Stimulated activated memory B cell treated with anti-CD40 and anti-IgM and Interleukin-4, amounts not matched to agents 10 μg/mL and 1 μg/mL and 100 μg/mL, for 72 hours (primary cell): ENCODE data around the gene CREB5.
"Not testable (repeated sequence)": the region's sequence is repeated elsewhere in the genome, so short reads cannot be mapped to it uniquely, and the experiment has no call there.

ENCODE experiments used
- ATAC-seq: fragments of 150-1000 bp; cut with Tn5 transposase; 2 replicates; pipeline ENCODE4 v1.10.0; 2021
- H3K27ac Mint-ChIP-seq: one replicate; pipeline ENCODE4 v1.8.0; 2022; ENCODE audit warnings: mild to moderate bottlenecking, mixed read lengths
- H3K27me3 Mint-ChIP-seq: one replicate; pipeline ENCODE4 v1.8.0; 2022; ENCODE audit warnings: mixed read lengths
- H3K36me3 Mint-ChIP-seq: one replicate; pipeline ENCODE4 v1.8.0; 2022; ENCODE audit warnings: mixed read lengths
- H3K4me1 Mint-ChIP-seq: one replicate; pipeline ENCODE4 v1.8.0; 2022; ENCODE audit warnings: mixed read lengths
- H3K4me3 Mint-ChIP-seq: one replicate; pipeline ENCODE4 v1.8.0; 2022; ENCODE audit warnings: mild to moderate bottlenecking, moderate library complexity, mixed read lengths
- H3K9me3 Mint-ChIP-seq: one replicate; pipeline ENCODE4 v1.8.0; 2022; ENCODE audit warnings: mixed read lengths

CREB5 gene

GRCh38 chr7:28778786-28779185, 366.5 kb downstream of the CREB5 start:
- Mint-ChIP-seq H3K27ac (no peak overlapping the region), H3K9me3 (no peaks in the 10 kb centered on the region), H3K27me3 (no peaks in the 10 kb centered on the region), H3K4me3 (no peak overlapping the region), H3K4me1 (peaks cover 18% of the 10 kb centered on the region), H3K36me3 (no peaks in the 10 kb centered on the region)
- no peak for ATAC-seq

- H3K4me1 Mint-ChIP-seq = peaks cover 18% of the 10 kb centered on the region
- no peaks in the 10 kb centered on the region for H3K36me3 Mint-ChIP-seq
- no peak overlapping the region for H3K4me3 Mint-ChIP-seq
- no peak for ATAC-seq
- H3K27me3 Mint-ChIP-seq = no peaks in the 10 kb centered on the region
- no peaks in the 10 kb centered on the region for H3K9me3 Mint-ChIP-seq
- H3K27ac Mint-ChIP-seq = no peak overlapping the region
These were observed 367.6 kb downstream of the CREB5 start for GRCh38 chr7:28779954-28780353.

DNA sequence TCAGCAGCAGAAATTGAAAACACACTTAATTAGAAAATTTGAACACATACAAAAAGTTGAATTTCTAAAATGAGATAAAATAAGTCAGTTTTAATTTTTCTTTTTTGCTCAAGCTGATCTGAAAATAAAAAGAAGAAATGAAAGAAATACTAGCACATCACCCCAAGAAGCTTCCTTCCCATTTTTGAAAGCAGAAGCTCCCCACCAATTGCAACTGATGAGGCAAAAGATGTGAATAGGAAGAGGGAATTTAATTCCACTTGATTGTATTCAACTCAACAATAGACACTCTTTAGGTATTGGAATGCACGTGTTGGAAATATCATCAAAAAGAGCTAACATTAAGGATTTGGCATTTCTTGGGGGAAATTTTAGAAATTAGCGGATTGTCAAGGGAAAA, 370.0 kb downstream of the CREB5 start:
- no peak overlapping the region for H3K27ac Mint-ChIP-seq
- H3K27me3 Mint-ChIP-seq = no peaks in the 10 kb centered on the region
- no peaks in the 10 kb centered on the region for H3K36me3 Mint-ChIP-seq
- no peaks in the 10 kb centered on the region for H3K9me3 Mint-ChIP-seq
- H3K4me1 Mint-ChIP-seq = peaks cover 25% of the 10 kb centered on the region
- no peak overlapping the region for H3K4me3 Mint-ChIP-seq
- no peak for ATAC-seq

DNA sequence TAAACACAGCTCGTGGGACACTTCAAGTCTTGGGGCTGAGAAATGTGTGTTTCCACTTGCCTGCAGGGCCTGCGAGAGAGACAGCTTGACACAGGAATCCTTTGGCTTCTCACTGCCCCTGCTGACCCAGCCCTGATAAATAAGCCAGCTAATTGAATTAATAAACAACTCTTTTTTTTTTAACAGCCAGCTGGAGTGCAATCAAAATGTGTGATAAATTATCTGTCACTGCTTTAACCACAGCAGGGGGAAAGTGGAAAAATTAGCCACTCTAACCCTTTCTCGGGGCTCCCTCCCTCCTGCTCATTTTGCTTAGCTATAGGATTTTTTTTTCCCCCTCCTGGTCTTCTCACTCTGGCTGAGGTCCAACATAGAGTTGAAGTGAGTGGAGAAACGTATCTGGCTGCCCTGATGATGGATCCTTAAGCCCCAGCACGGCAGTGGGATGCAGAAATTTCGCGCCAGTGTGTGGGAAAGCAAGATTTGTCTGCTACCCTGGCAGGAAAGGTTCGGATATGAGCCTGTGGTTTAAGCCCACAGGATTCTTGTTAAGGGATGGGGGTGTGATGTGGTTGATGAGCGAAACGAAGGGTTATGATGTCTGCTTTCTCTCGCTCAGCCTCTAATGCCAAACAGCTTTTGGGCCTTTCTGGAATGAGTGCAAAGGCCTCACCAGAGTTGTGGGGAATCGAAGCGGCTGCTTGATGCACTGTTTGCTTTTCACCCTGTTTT, 372.0 kb downstream of the CREB5 start:
- Mint-ChIP-seq H3K27ac (no peak overlapping the region), H3K9me3 (no peaks in the 10 kb centered on the region), H3K36me3 (no peaks in the 10 kb centered on the region), H3K27me3 (no peaks in the 10 kb centered on the region), H3K4me1 (peaks cover 29% of the 10 kb centered on the region), H3K4me3 (no peak overlapping the region)
- ATAC-seq = no peak

- Mint-ChIP-seq H3K9me3 (no peaks in the 10 kb centered on the region), H3K27ac (no peak overlapping the region), H3K36me3 (no peaks in the 10 kb centered on the region), H3K4me1 (peaks cover 29% of the 10 kb centered on the region), H3K4me3 (no peak overlapping the region), H3K27me3 (no peaks in the 10 kb centered on the region)
- ATAC-seq = no peak
These were observed 373.0 kb downstream of the CREB5 start for GRCh38 chr7:28785041-28785995.

- H3K27me3 Mint-ChIP-seq, H3K36me3 Mint-ChIP-seq, ATAC-seq, H3K27ac Mint-ChIP-seq, H3K4me3 Mint-ChIP-seq, H3K9me3 Mint-ChIP-seq: not testable (repeated sequence)
- H3K4me1 Mint-ChIP-seq = peaks cover 29% of the 10 kb centered on the region
These were observed 373.8 kb downstream of the CREB5 start for GRCh38 chr7:28786156-28786555.

GRCh38 chr7:28787106-28787505, 374.8 kb downstream of the CREB5 start:
- Mint-ChIP-seq H3K27me3 (no peaks in the 10 kb centered on the region), H3K36me3 (no peaks in the 10 kb centered on the region), H3K9me3 (no peaks in the 10 kb centered on the region), H3K4me1 (peaks cover 23% of the 10 kb centered on the region), H3K4me3 (no peak overlapping the region), H3K27ac (no peak overlapping the region)
- ATAC-seq = peak; percentile 36

DNA sequence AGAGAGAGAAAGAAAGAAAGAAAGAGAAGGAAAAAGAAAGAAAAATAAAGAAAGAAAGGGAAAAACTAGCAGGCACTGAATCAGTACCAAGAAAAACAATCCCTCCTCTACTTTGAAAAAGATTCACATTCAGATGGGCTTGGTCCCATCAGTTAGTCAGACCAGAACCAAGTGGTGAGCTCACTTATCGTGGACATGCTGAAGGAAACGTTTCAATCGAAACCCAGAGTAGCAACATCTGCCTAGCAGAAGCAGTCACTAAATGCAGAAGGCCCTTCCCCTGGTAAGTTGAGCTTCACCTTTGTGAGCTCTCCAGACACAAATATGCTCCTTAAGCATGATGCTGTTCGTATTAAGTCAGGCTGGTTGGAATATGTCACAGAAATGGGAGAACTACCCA, 378.1 kb downstream of the CREB5 start:
- Mint-ChIP-seq H3K36me3 (no peaks in the 10 kb centered on the region), H3K27ac (no peak overlapping the region), H3K4me1 (peaks cover 11% of the 10 kb centered on the region), H3K9me3 (no peaks in the 10 kb centered on the region), H3K27me3 (no peaks in the 10 kb centered on the region), H3K4me3 (no peak overlapping the region)
- no peak for ATAC-seq

- no peaks in the 10 kb centered on the region for H3K4me1 Mint-ChIP-seq
- H3K27ac Mint-ChIP-seq = no peak overlapping the region
- H3K27me3 Mint-ChIP-seq = no peaks in the 10 kb centered on the region
- no peaks in the 10 kb centered on the region for H3K9me3 Mint-ChIP-seq
- H3K36me3 Mint-ChIP-seq = no peaks in the 10 kb centered on the region
- no peak overlapping the region for H3K4me3 Mint-ChIP-seq
- ATAC-seq = peak; percentile 24
These were observed 380.5 kb downstream of the CREB5 start for GRCh38 chr7:28792858-28793257.

DNA sequence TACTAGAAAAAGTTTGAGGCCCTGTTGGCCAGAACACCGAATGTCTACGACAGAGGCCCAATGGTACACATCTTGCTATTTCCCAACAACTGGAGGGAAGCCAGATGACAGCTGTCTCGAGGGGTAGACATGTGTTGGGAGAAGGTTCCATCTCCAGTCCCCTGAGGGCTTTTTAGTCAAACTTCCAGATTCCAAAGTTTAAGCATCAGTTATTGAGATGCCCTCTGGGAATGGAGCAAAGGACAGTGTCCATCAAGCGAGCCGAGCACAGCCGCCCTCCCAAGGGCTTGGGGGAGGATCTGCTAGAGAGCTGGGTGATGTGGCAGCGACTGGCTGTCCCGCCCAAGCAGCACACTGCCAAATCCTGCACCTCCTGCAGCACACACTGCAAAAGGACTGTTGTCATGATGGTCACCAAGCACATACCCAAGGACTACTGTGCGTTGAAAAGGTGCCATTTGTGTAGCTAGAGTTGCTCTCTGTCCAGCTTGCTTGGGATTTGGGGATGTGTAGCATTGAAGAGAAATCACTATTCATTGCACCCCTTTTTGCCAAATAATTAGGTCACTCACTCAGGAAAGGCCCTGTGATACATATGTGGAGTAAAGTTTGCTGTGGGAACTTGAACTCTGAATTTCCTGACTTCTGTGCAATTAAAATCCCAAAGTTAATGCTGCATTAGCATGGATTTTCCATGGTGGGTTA, 381.2 kb downstream of the CREB5 start:
- Mint-ChIP-seq H3K36me3 (no peaks in the 10 kb centered on the region), H3K9me3 (no peaks in the 10 kb centered on the region)

GRCh38 chr7:28798274-28798673, 386.0 kb downstream of the CREB5 start:
- Mint-ChIP-seq H3K9me3 (no peaks in the 10 kb centered on the region), H3K27ac (no peak overlapping the region), H3K36me3 (no peaks in the 10 kb centered on the region), H3K4me1 (no peaks in the 10 kb centered on the region), H3K4me3 (no peak overlapping the region), H3K27me3 (no peaks in the 10 kb centered on the region)
- ATAC-seq = no peak

More for the DNA sequence above, 381.2 kb downstream of the CREB5 start:
- Mint-ChIP-seq H3K27ac (no peak overlapping the region), H3K4me3 (no peak overlapping the region), H3K4me1 (no peaks in the 10 kb centered on the region), H3K27me3 (no peaks in the 10 kb centered on the region)
- no peak for ATAC-seq

- H3K27me3 Mint-ChIP-seq = no peaks in the 10 kb centered on the region
- no peak overlapping the region for H3K27ac Mint-ChIP-seq
- H3K36me3 Mint-ChIP-seq = no peaks in the 10 kb centered on the region
- no peaks in the 10 kb centered on the region for H3K4me1 Mint-ChIP-seq
- H3K9me3 Mint-ChIP-seq = no peaks in the 10 kb centered on the region
- no peak for ATAC-seq
- H3K4me3 Mint-ChIP-seq = no peak overlapping the region
These were observed 387.3 kb downstream of the CREB5 start for GRCh38 chr7:28799619-28800018.

- Mint-ChIP-seq H3K4me3 (no peak overlapping the region), H3K27ac (no peak overlapping the region)
- no peak for ATAC-seq
These were observed 387.8 kb downstream of the CREB5 start for GRCh38 chr7:28800150-28800549.

DNA sequence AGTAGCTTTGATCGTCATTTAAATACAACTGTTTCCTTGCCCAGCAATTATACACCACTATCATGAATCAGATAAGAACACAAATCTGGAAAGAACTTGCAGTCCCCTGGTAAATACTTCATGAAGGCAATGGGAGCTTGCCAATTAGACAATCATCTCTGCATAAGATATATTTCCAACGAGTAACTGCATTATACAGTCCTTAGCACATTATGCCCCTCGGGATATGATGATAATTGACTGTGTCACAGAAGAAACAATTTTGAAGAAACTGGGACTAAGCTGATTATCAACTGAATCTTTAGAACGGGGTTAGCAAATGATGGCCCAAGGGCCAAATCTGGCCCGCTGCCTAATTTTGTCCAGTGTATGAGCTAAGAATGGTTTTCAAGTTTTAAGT, 390.1 kb downstream of the CREB5 start:
- H3K36me3 Mint-ChIP-seq = no peaks in the 10 kb centered on the region
- no peaks in the 10 kb centered on the region for H3K4me1 Mint-ChIP-seq
- H3K27me3 Mint-ChIP-seq = no peaks in the 10 kb centered on the region
- ATAC-seq = no peak
- H3K9me3 Mint-ChIP-seq = no peaks in the 10 kb centered on the region
- no peak overlapping the region for H3K27ac Mint-ChIP-seq
- H3K4me3 Mint-ChIP-seq = no peak overlapping the region

More at GRCh38 chr7:28800150-28800549, 387.8 kb downstream of the CREB5 start:
- no peaks in the 10 kb centered on the region for H3K9me3 Mint-ChIP-seq
- no peaks in the 10 kb centered on the region for H3K36me3 Mint-ChIP-seq
- H3K4me1 Mint-ChIP-seq = no peaks in the 10 kb centered on the region
- no peaks in the 10 kb centered on the region for H3K27me3 Mint-ChIP-seq

GRCh38 chr7:28804157-28804556, 391.8 kb downstream of the CREB5 start:
- Mint-ChIP-seq H3K27ac (no peak overlapping the region), H3K27me3 (no peaks in the 10 kb centered on the region), H3K9me3 (no peaks in the 10 kb centered on the region), H3K4me3 (no peak overlapping the region), H3K4me1 (peaks cover 11% of the 10 kb centered on the region), H3K36me3 (no peaks in the 10 kb centered on the region)
- ATAC-seq = no peak
